A549 (cell line): ENCODE measurements around the gene CAPSL.

Experiments used
- CEBPB ChIP-seq, 2 experiments: fragments of >200 bp in 1 of 2; sonication (Bioruptor Twin) in 1 of 2; formaldehyde crosslinking in 1 of 2; IDR thresholded peaks; 2 replicates each; pipeline ENCODE4 v1.6.1; 2012 to 2016
- EP300 ChIP-seq, 2 experiments: fragments of >200 bp; sonication (Bioruptor Twin); formaldehyde crosslinking; IDR thresholded peaks; 2 replicates in 1 of 2; 3 replicates in 1 of 2; pipeline ENCODE4 v1.6.1; 2016 to 2017
- FOSB ChIP-seq: fragments of 250-450 bp; sonication (Bioruptor Pico); IDR thresholded peaks from 2 replicates; pipeline ENCODE4 v1.5.0; 2020; ENCODE audit warnings: mild to moderate bottlenecking, moderate library complexity
- NR3C1 ChIP-seq: fragments of >200 bp; sonication (Bioruptor Twin); formaldehyde crosslinking; IDR thresholded peaks from 3 replicates; pipeline ENCODE4 v1.6.1; 2017
- RARB ChIP-seq: fragments of 250-450 bp; sonication (Bioruptor Pico); IDR thresholded peaks from 2 replicates; pipeline ENCODE4 v1.8.0; 2021; ENCODE audit warnings: mild to moderate bottlenecking, moderate library complexity
- RCOR1 ChIP-seq: fragments of 150-350 bp; IDR thresholded peaks from 2 replicates; pipeline ENCODE4 v1.6.1; 2014; ENCODE audit warnings: antibody characterized with exemption, low read length, low read depth
- ZSCAN20 ChIP-seq: fragments of 250-450 bp; sonication (Bioruptor Pico); IDR thresholded peaks from 2 replicates; pipeline ENCODE4 v1.8.0; 2022; ENCODE audit warnings: mild to moderate bottlenecking, moderate library complexity
- TF ChIP-seq, protein P1 (sequence below): fragments of >200 bp; sonication (Bioruptor Twin); formaldehyde crosslinking; IDR thresholded peaks from 3 replicates; pipeline ENCODE4 v1.5.1; 2016
- TF ChIP-seq, protein P2 (sequence below): fragments of 450-650 bp; IDR thresholded peaks from 2 replicates; pipeline ENCODE4 v1.6.1; 2014; ENCODE audit warnings: antibody characterized with exemption
- TF ChIP-seq, protein P3 (sequence below): IDR thresholded peaks from 2 replicates; pipeline ENCODE4 v1.6.1; 2012; ENCODE audit warnings: low read depth, borderline replicate concordance
- TF ChIP-seq, protein P4 (sequence below): fragments of 200-600 bp; sonication (generic); IDR thresholded peaks from 2 replicates; pipeline ENCODE4 v1.6.1; 2016; ENCODE audit warnings: antibody characterized with exemption, mild to moderate bottlenecking, moderate library complexity

DNA sequence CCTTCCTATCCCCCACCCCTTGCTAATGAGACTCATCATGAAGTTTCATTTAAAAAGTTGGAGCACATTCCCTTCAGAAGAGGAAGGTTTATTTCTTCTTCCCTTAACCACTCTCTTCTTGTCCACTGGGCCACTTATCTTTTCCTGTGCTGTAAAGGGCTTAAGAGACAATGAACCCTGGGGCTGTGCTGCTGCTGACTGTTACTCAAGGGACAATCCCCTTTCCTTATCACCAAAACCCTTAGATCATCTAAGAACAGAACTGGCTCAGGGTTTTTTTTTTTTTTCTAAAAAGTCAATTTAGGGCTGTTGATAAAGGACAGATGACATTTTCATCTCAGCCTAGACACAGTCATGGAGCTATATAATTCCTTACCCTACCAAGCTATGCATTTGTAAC, 29.6 kb downstream of the CAPSL start:
- TF ChIP-seq NR3C1 = no peak
- TF ChIP-seq, protein P1, sequence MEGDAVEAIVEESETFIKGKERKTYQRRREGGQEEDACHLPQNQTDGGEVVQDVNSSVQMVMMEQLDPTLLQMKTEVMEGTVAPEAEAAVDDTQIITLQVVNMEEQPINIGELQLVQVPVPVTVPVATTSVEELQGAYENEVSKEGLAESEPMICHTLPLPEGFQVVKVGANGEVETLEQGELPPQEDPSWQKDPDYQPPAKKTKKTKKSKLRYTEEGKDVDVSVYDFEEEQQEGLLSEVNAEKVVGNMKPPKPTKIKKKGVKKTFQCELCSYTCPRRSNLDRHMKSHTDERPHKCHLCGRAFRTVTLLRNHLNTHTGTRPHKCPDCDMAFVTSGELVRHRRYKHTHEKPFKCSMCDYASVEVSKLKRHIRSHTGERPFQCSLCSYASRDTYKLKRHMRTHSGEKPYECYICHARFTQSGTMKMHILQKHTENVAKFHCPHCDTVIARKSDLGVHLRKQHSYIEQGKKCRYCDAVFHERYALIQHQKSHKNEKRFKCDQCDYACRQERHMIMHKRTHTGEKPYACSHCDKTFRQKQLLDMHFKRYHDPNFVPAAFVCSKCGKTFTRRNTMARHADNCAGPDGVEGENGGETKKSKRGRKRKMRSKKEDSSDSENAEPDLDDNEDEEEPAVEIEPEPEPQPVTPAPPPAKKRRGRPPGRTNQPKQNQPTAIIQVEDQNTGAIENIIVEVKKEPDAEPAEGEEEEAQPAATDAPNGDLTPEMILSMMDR = no peak
- TF ChIP-seq ZSCAN20 = no peak
- TF ChIP-seq FOSB (CRISPR knock-in tag) = no peak
- TF ChIP-seq, protein P2, sequence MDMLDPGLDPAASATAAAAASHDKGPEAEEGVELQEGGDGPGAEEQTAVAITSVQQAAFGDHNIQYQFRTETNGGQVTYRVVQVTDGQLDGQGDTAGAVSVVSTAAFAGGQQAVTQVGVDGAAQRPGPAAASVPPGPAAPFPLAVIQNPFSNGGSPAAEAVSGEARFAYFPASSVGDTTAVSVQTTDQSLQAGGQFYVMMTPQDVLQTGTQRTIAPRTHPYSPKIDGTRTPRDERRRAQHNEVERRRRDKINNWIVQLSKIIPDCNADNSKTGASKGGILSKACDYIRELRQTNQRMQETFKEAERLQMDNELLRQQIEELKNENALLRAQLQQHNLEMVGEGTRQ = no peak
- TF ChIP-seq CEBPB (IDR thresholded peaks at IDR 0.05) = no peak
- TF ChIP-seq RCOR1 = no peak
- TF ChIP-seq, protein P3, sequence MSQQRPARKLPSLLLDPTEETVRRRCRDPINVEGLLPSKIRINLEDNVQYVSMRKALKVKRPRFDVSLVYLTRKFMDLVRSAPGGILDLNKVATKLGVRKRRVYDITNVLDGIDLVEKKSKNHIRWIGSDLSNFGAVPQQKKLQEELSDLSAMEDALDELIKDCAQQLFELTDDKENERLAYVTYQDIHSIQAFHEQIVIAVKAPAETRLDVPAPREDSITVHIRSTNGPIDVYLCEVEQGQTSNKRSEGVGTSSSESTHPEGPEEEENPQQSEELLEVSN = no peak
- TF ChIP-seq EP300 (IDR thresholded peaks at IDR 0.05) = no peak
- TF ChIP-seq RARB = no peak
- TF ChIP-seq, protein P4, sequence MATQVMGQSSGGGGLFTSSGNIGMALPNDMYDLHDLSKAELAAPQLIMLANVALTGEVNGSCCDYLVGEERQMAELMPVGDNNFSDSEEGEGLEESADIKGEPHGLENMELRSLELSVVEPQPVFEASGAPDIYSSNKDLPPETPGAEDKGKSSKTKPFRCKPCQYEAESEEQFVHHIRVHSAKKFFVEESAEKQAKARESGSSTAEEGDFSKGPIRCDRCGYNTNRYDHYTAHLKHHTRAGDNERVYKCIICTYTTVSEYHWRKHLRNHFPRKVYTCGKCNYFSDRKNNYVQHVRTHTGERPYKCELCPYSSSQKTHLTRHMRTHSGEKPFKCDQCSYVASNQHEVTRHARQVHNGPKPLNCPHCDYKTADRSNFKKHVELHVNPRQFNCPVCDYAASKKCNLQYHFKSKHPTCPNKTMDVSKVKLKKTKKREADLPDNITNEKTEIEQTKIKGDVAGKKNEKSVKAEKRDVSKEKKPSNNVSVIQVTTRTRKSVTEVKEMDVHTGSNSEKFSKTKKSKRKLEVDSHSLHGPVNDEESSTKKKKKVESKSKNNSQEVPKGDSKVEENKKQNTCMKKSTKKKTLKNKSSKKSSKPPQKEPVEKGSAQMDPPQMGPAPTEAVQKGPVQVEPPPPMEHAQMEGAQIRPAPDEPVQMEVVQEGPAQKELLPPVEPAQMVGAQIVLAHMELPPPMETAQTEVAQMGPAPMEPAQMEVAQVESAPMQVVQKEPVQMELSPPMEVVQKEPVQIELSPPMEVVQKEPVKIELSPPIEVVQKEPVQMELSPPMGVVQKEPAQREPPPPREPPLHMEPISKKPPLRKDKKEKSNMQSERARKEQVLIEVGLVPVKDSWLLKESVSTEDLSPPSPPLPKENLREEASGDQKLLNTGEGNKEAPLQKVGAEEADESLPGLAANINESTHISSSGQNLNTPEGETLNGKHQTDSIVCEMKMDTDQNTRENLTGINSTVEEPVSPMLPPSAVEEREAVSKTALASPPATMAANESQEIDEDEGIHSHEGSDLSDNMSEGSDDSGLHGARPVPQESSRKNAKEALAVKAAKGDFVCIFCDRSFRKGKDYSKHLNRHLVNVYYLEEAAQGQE = no peak
